K562 (cell line): ENCODE measurements around the gene MRGPRD. TPM values are rescaled to one million over a fixed set of nuclear protein-coding genes. Genes with fewer than 3 reads are reported as not detected.

ENCODE experiments used
- ATAC-seq: fragments of 200-7000 bp; cut with Tn5 transposase; 3 replicates; pipeline ENCODE4 v1.9.1; 2020; ENCODE audit warnings: moderate library complexity
- BruUV-seq: library from RNA; stranded (reverse); fragments of 400-500 nt; replicated peaks from 2 replicates; lab custom pipeline; 2021; lab: Mats Ljungman, UMichigan
- CTCF ChIA-PET: fragments of 300-600 bp; formaldehyde crosslinking; extraction: SDS; loops from one replicate; lab custom pipeline; 2021; ENCODE audit warnings: low intra/inter-chr PET ratio; lab: Yijun Ruan, JAX
- POLR2A ChIA-PET: fragments of 300-600, 350-650 bp; sonication (Branson Sonifier 250); formaldehyde crosslinking; extraction: SDS; loops from one replicate; lab custom pipeline; 2021; ENCODE audit warnings: antibody characterized with exemption, inconsistent platforms; lab: Yijun Ruan, JAX
- DNase-seq, 4 experiments: peaks; one replicate each; pipeline versions ENCODE4 v3.0.0 to v3.0.0-alpha.2; 2011 to 2018; ENCODE audit warnings: low spot score in 3 of 4, mixed read lengths in 3 of 4; ENCODE audit errors: extremely low read depth in 1 of 4
- FAIRE-seq: peaks from 2 replicates; lab custom pipeline; 2011; peaks lifted over from hg19 to GRCh38; lab: Jason Lieb, UNC
- H2AFZ ChIP-seq: 2 replicates; pipeline ENCODE4 v1.6.0; 2011; ENCODE audit warnings: low read depth, low read length, control low read depth, inconsistent platforms
- H3K27ac ChIP-seq: fragments of 200-600 bp; 3 replicates; pipeline ENCODE4 v1.8.0; 2011; ENCODE audit warnings: low read depth, mild to moderate bottlenecking, control low read depth, inconsistent platforms, low read length, moderate library complexity, mixed read lengths; ENCODE audit errors: extremely low read depth
- H3K27me3 ChIP-seq, 2 experiments: fragments of 300-600 bp in 1 of 2; 2 replicates in 1 of 2; 3 replicates in 1 of 2; pipeline versions ENCODE4 v1.6.0 to v1.8.0; 2011; ENCODE audit warnings: inconsistent platforms in 2 of 2, low read length in 2 of 2, mild to moderate bottlenecking in 1 of 2, mixed read lengths in 1 of 2, moderate library complexity in 1 of 2; ENCODE audit not compliant: control insufficient read depth in 2 of 2, insufficient read depth in 2 of 2
- H3K36me3 ChIP-seq: fragments of 300-600 bp; 3 replicates; pipeline ENCODE4 v1.8.0; 2011; ENCODE audit warnings: mild to moderate bottlenecking, low read length, inconsistent platforms; ENCODE audit not compliant: control insufficient read depth, insufficient read depth
- H3K4me1 ChIP-seq, 2 experiments: fragments of 200-600 bp in 1 of 2; replicated peaks in 1 of 2; 2 replicates in 1 of 2; 3 replicates in 1 of 2; pipeline versions ENCODE4 v1.5.1 to v1.8.0; 2011; ENCODE audit warnings: inconsistent platforms in 2 of 2, low read length in 2 of 2, mild to moderate bottlenecking in 1 of 2, mixed read lengths in 1 of 2, moderate library complexity in 1 of 2; ENCODE audit not compliant: control insufficient read depth in 2 of 2, insufficient read depth in 2 of 2
- H3K4me2 ChIP-seq: 2 replicates; pipeline ENCODE4 v1.6.1; 2011; ENCODE audit warnings: low read length, control low read depth, inconsistent platforms, mixed read lengths; ENCODE audit not compliant: insufficient read depth
- H3K4me3 ChIP-seq: fragments of 200-600 bp; sonication (generic), shearing (Covaris generic); 2 replicates; pipeline ENCODE4 v1.5.1; 2016; ENCODE audit warnings: control low read depth, inconsistent platforms
- H3K79me2 ChIP-seq: fragments of 200-600 bp; 3 replicates; pipeline ENCODE4 v1.8.0; 2011; ENCODE audit warnings: low read length, inconsistent platforms; ENCODE audit not compliant: control insufficient read depth, insufficient read depth
- H3K9ac ChIP-seq, 2 experiments: 2 replicates each; pipeline versions ENCODE4 v1.6.0 to v1.6.1; 2011; ENCODE audit warnings: low read depth in 2 of 2, low read length in 2 of 2, control low read depth in 1 of 2, inconsistent platforms in 1 of 2, mild to moderate bottlenecking in 1 of 2, mixed read lengths in 1 of 2; ENCODE audit not compliant: insufficient read depth in 1 of 2
- H3K9me1 ChIP-seq: one replicate; pipeline ENCODE4 v1.6.0; 2011; ENCODE audit warnings: inconsistent platforms, mild to moderate bottlenecking, low read length, moderate library complexity; ENCODE audit not compliant: control insufficient read depth, insufficient read depth
- H3K9me3 ChIP-seq: replicated peaks from 2 replicates; pipeline ENCODE4 v1.5.1; 2011; ENCODE audit warnings: low read depth, low read length, inconsistent platforms; ENCODE audit not compliant: control insufficient read depth, insufficient read depth
- H4K20me1 ChIP-seq: replicated peaks from 2 replicates; pipeline ENCODE4 v1.6.1; 2011; ENCODE audit warnings: low read length, inconsistent platforms, mixed read lengths; ENCODE audit not compliant: control insufficient read depth, insufficient read depth
- CBFB ChIP-seq: sonication (generic); formaldehyde crosslinking; IDR thresholded peaks from 2 replicates; pipeline ENCODE4 v1.4.0; 2020; ENCODE audit warnings: mild to moderate bottlenecking, missing genetic modification reagents
- FOXA1 ChIP-seq: fragments of 450-650 bp; IDR thresholded peaks from 2 replicates; pipeline ENCODE4 v1.6.1; 2016; ENCODE audit warnings: mild to moderate bottlenecking, borderline replicate concordance
- KDM4B ChIP-seq, 2 experiments: fragments of 450-650 bp in 1 of 2; sonication (generic) in 1 of 2; IDR thresholded peaks; 2 replicates each; pipeline ENCODE4 v1.6.1; 2016 to 2017; ENCODE audit warnings: borderline replicate concordance in 2 of 2, antibody characterized with exemption in 1 of 2, low read depth in 1 of 2, mild to moderate bottlenecking in 1 of 2
- PHTF2 ChIP-seq: fragments of 250-450 bp; sonication (Bioruptor Pico); IDR thresholded peaks from 2 replicates; pipeline ENCODE4 v1.5.0; 2021; ENCODE audit warnings: mild to moderate bottlenecking
- POLR2G ChIP-seq: fragments of 200-400 bp; formaldehyde crosslinking; IDR thresholded peaks from 2 replicates; pipeline ENCODE4 v1.6.1; 2017; ENCODE audit warnings: low read depth, mild to moderate bottlenecking, antibody characterized with exemption, low read length, moderate library complexity
- PRPF4 ChIP-seq: fragments of 200-400 bp; formaldehyde crosslinking; IDR thresholded peaks from one replicate; pipeline ENCODE4 v1.6.1; 2017; ENCODE audit warnings: low read length, low read depth, mild to moderate bottlenecking; ENCODE audit not compliant: insufficient read depth, poor library complexity, severe bottlenecking
- WGBS: fragments of 100-300 bp; shearing (Covaris generic); methylation state at CpG from one replicate; pipeline ENCODE4 v1.1.6; 2016; ENCODE audit warnings: low coverage, mixed read lengths; ENCODE audit not compliant: insufficient coverage; ENCODE audit errors: missing lambda C conversion rate; 5-methylcytosine and 5-hydroxymethylcytosine counted together
- in situ Hi-C: fragments of 300-500 bp; cut with MboI; formaldehyde crosslinking; loops from 4 replicates; pipeline ENCODE4 v1.15.0; 2018; ENCODE audit warnings: inconsistent platforms, mixed read lengths
- intact Hi-C: fragments of 100-400 bp; cut with micrococcal nuclease; formaldehyde crosslinking; loops from 2 replicates; pipeline ENCODE4 v1.14.2; 2022
- polyA plus RNA-seq, 8 experiments: library from polyadenylated mRNA; depleted of rRNA in 4 of 8; stranded (reverse) in 5 of 8; unstranded in 3 of 8; fragments of >200 nt; fragmentation: Nextera tagmentation in 2 of 8; fragmentation: Illumina TruSeq in 1 of 8; extraction: Ambion mirVana in 2 of 8; extraction: Trizol in 1 of 8; gene quantifications; 2 replicates each; pipeline versions ENCODE4 v1.2.1 to v1.2.3, GENCODE V29; 2011 to 2014; ENCODE audit warnings: inconsistent platforms in 1 of 8, missing spikeins in 1 of 8
- total RNA-seq, 7 experiments: library from RNA; depleted of rRNA in 6 of 7; stranded (reverse); fragments of >200 nt in 6 of 7; fragmentation: Illumina TruSeq in 2 of 7; extraction: Trizol in 2 of 7; gene quantifications; 2 replicates each; pipeline versions ENCODE4 v1.2.1 to v1.2.3, GENCODE V29; 2011 to 2021; ENCODE audit warnings: low replicate concordance in 1 of 7

Gene MRGPRD
- total and polyA plus RNA-seq, 9 of the 15 experiments (the other 6 are each of a cell fraction or from before 2014, with no cell fraction given) = not detected

DNA sequence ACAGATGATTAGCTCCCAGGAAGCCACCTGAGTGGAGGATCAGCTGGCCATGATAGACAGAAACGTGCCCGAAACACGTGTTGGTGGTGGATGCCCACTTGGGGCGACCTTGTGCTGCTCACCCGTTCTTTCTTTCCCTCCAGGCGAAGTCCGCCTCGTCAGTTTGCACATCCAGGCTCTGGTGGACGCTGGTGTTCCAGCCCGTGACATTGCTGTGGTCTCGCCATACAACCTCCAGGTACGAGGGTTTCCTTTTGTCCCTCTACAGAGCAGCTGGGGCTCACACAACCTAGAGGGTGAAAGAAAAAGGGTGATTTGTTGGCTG is 46.5 kb downstream of the MRGPRD start:
- Histone ChIP-seq H2AFZ (no peak overlapping the region), H3K79me2 (no peaks in the 10 kb centered on the region), H3K4me1 (peaks cover 0 to 5% of the 10 kb centered on the region in 2 experiments; a peak in 1 of 5 replicates), H3K4me3 (no peak overlapping the region), H3K4me2 (no peak overlapping the region), H3K9ac (no peak overlapping the region), H3K9me1 (no peaks in the 10 kb centered on the region), H3K36me3 (peaks cover 85% of the 10 kb centered on the region; the same call in 2 of the 3 replicates), H4K20me1 (0 out of 2 replicates have a peak, but pooled peaks cover 2% of the 10 kb centered on the region), H3K27ac (no peak overlapping the region), H3K9me3 (no peaks in the 10 kb centered on the region), H3K27me3 (no peaks in the 10 kb centered on the region)
- no peak for TF ChIP-seq KDM4B (IDR thresholded peaks at IDR 0.05; ENCODE audit: borderline replicate concordance in 2 of 2, low read depth in 1 of 2)
- no peak for TF ChIP-seq CBFB (CRISPR knock-in tag)
- TF ChIP-seq FOXA1 = no peak
- no peak for TF ChIP-seq PRPF4
- CTCF ChIA-PET = no interaction called here
- intact Hi-C loops = no loop called here
- DNase-seq (no peak), ATAC-seq (no peak), FAIRE-seq (no peak)
- POLR2A ChIA-PET = no interaction called here
- no TSS peak for BruUV-seq
- 93% methylated on average over 5 of the region's 12 CpGs for WGBS
- in situ Hi-C loops = no loop called here

DNA sequence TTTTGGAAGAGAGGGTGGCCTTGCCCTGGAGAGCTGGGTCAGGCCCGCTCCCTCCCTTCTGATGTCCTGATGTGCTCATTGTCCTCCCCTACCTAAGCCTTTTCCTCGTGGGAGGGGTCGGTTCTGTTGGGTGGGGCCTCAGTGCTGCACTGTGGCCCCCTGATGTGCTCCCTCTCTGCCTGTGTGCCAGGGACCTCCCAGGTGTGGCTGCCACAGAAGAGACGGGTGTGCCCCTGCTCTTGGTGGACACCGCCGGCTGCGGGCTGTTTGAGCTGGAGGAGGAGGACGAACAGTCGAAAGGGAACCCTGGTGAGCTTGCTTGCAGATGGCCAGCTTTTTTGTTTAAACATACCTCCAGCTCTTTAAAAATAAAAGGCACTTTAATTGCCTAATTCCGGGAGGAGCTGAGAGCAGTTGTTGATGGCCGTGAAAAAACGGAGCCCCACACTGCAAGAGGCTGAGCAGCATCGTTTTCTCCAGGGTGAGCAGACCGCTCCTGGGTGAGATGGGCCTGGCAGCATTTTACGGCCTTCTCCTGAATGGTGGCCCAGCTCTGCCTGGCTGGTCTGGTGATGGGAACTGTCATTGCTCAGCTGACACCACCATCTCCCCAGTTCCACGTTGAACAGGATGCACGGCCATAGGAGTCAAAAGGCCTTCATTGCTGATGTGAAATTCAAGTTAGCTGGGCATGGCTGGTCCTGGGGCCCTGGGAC is 47.0 kb downstream of the MRGPRD start:
- TF ChIP-seq PHTF2 (no peak), POLR2G (0 out of 2 replicates have a peak, but pooled peaks have one; percentile 6)
- Histone ChIP-seq H2AFZ (no peak overlapping the region), H3K4me1 (peaks cover 0 to 5% of the 10 kb centered on the region in 2 experiments; a peak in 1 of 5 replicates), H3K4me3 (no peak overlapping the region), H3K27me3 (no peaks in the 10 kb centered on the region), H3K36me3 (peaks cover 86% of the 10 kb centered on the region; the same call in 2 of the 3 replicates), H4K20me1 (0 out of 2 replicates have a peak, but pooled peaks cover 2% of the 10 kb centered on the region), H3K9me3 (no peaks in the 10 kb centered on the region), H3K9me1 (no peaks in the 10 kb centered on the region), H3K27ac (no peak overlapping the region), H3K9ac (no peak overlapping the region), H3K4me2 (no peak overlapping the region), H3K79me2 (no peaks in the 10 kb centered on the region)
- ChIA-PET POLR2A (interaction anchor here (0.6 kb wide), 2 partner anchors 53 to 543 kb away, joined by 3 read pairs; no protein-coding TSS in a partner anchor), CTCF (no interaction called here)
- BruUV-seq = no TSS peak
- intact Hi-C loops (no loop called here), in situ Hi-C loops (no loop called here)
- no peak for ATAC-seq
- no peak for FAIRE-seq
- no peak for DNase-seq
- 87% methylated on average over 13 of the region's 17 CpGs for WGBS
